ENCODE measurements around the gene KRABD2.
"Not testable (repeated sequence)": the region's sequence is repeated elsewhere in the genome, so short reads cannot be mapped to it uniquely, and the experiment has no call there.

KRABD2 gene

DNA sequence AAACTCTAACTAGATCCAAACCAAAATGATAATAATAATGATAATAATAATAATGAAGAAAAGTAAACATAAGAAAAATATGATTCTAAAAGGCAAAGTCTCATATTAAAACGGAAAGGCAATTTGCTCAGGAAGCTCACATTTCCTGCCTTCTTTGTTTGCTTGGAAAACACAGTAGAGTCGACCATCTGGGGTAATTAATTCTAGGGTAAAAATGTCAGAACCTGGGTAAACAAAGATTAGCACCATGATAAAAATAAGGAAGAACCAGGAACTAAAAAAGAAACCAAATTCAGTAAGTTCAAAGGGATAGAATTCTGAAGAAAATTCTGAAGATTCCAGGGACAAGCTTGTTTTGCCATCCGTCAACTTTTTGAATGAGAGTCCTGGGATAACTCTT is 16.2 kb downstream of the KRABD2 start:
- H3K4me3 ChIP-seq, result no peak overlapping the region
- intact Hi-C loops (cut with DNase I; ENCODE audit: low total_unique reads), result no loop called here
- no peak overlapping the region for H3K27ac ChIP-seq
- TF ChIP-seq, protein P1, sequence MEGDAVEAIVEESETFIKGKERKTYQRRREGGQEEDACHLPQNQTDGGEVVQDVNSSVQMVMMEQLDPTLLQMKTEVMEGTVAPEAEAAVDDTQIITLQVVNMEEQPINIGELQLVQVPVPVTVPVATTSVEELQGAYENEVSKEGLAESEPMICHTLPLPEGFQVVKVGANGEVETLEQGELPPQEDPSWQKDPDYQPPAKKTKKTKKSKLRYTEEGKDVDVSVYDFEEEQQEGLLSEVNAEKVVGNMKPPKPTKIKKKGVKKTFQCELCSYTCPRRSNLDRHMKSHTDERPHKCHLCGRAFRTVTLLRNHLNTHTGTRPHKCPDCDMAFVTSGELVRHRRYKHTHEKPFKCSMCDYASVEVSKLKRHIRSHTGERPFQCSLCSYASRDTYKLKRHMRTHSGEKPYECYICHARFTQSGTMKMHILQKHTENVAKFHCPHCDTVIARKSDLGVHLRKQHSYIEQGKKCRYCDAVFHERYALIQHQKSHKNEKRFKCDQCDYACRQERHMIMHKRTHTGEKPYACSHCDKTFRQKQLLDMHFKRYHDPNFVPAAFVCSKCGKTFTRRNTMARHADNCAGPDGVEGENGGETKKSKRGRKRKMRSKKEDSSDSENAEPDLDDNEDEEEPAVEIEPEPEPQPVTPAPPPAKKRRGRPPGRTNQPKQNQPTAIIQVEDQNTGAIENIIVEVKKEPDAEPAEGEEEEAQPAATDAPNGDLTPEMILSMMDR (IDR thresholded peaks at IDR 0.05), result no peak
- H3K4me1 ChIP-seq, result no peaks in the 10 kb centered on the region
- peaks cover 0 to 8% (median 0%) of the 10 kb centered on the region in 3 donors for H3K36me3 ChIP-seq
- H3K27me3 ChIP-seq, result no peaks in the 10 kb centered on the region
- DNase-seq, result no peak
- no peaks in the 10 kb centered on the region for H3K9me3 ChIP-seq

DNA sequence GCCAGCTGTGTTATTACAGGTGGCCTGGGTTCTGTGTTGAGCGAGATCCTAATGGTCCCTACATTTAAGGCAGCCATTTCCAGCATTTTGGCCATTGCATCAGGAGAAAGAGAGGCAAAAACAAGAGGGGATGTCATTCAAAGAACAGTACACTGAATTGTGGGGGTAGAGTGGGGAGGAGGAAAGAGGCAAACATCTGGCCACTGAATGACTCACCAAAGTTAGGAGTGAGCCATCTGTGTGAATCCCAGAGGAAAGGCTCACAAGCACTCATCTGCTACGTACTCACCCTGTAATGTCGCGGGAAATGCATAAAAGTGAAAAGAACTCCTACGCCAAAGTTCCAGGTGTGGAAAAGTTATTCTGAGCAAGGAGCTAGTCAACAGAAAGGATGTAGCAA is 16.7 kb downstream of the KRABD2 start:
- Histone ChIP-seq H3K27ac (no peak overlapping the region), H3K27me3 (no peaks in the 10 kb centered on the region), H3K4me1 (no peaks in the 10 kb centered on the region), H3K4me3 (no peak overlapping the region), H3K9me3 (no peaks in the 10 kb centered on the region), H3K36me3 (peaks cover 0 to 6% (median 0%) of the 10 kb centered on the region in 3 donors)
- TF ChIP-seq, protein P1 (IDR thresholded peaks at IDR 0.05), result no peak
- intact Hi-C loops (cut with DNase I; ENCODE audit: low total_unique reads), result no loop called here
- DNase-seq, result no peak

DNA sequence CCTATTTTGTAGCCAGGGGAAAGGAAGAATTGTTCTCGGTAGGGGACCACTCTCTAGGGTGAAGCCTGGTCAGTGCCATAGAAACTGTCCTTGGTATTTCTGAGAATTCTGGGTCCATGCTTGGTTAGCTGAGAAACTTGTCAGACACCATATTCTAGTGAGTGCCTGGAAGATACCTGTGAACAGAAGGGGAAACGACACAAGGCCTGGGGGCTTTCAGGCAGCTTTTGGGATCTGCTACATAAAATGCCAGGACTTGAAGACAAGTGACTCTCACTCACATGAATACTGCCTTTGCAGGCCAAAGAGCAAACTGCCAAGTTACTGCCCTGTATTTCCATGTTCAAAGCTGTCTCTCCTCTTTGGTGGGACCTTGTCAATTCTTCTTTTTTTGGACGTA is 18.6 kb downstream of the KRABD2 start:
- intact Hi-C loops (cut with DNase I; ENCODE audit: low total_unique reads), result no loop called here
- Histone ChIP-seq H3K27me3 (no peaks in the 10 kb centered on the region), H3K27ac (no peak overlapping the region), H3K9me3 (no peaks in the 10 kb centered on the region), H3K4me1 (no peaks in the 10 kb centered on the region), H3K36me3 (no peaks in the 10 kb centered on the region), H3K4me3 (no peak overlapping the region)
- TF ChIP-seq, protein P1 (IDR thresholded peaks at IDR 0.05), result no peak
- DNase-seq, result no peak

DNA sequence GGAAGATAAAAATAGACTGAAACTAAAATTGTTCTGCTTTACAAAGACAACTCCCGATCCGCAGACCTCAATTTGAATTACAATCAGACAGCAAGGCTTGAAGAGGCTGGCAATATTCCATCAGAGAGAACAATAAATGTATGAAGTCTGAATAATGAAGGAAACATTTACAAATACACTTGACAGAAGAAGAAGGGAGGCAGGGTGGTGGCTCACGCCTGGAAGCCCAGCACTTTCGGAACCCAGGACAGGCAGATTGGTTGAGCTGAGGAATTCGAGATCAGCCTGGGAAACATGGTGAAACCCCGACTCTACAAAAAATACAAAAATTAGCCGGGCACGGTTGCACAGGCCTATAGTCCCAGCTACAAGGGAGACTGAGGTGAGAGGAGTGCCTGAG is 22.3 kb downstream of the KRABD2 start:
- no peaks in the 10 kb centered on the region for H3K36me3 ChIP-seq
- H3K4me3 ChIP-seq, result no peak overlapping the region
- no peak for DNase-seq
- no peaks in the 10 kb centered on the region for H3K9me3 ChIP-seq
- intact Hi-C loops (cut with DNase I; ENCODE audit: low total_unique reads), result no loop called here
- peaks cover 0 to 3% of the 10 kb centered on the region in 2 donors for H3K27me3 ChIP-seq
- H3K4me1 ChIP-seq, result no peaks in the 10 kb centered on the region
- TF ChIP-seq, protein P1 (IDR thresholded peaks at IDR 0.05), result no peak
- no peak overlapping the region for H3K27ac ChIP-seq

DNA sequence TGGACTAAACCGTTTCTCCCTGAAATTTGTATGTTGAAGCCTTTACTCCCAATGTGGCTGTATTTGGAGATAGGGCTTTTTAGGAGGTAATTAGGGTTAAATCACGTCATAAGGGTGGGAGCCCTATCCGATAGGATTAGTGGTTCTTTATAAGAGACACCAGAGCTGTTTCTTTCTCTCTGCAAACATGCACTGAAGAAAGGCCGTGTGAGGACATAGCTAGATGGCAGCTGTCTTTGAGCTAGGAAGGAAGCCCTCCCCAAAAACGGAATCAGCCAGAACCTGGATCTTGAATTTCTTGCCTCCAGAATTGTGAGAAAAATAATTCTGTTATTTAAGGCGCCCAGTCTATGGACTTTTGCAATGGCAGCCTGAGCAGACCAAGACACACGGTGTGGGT is 22.8 kb downstream of the KRABD2 start:
- Histone ChIP-seq H3K27ac (no peak overlapping the region), H3K36me3 (no peaks in the 10 kb centered on the region), H3K4me1 (no peaks in the 10 kb centered on the region), H3K9me3 (no peaks in the 10 kb centered on the region), H3K27me3 (peaks cover 0 to 3% of the 10 kb centered on the region in 2 donors), H3K4me3 (no peak overlapping the region)
- TF ChIP-seq, protein P1 (IDR thresholded peaks at IDR 0.05), result no peak
- DNase-seq, result no peak
- intact Hi-C loops (cut with DNase I; ENCODE audit: low total_unique reads), result no loop called here

DNA sequence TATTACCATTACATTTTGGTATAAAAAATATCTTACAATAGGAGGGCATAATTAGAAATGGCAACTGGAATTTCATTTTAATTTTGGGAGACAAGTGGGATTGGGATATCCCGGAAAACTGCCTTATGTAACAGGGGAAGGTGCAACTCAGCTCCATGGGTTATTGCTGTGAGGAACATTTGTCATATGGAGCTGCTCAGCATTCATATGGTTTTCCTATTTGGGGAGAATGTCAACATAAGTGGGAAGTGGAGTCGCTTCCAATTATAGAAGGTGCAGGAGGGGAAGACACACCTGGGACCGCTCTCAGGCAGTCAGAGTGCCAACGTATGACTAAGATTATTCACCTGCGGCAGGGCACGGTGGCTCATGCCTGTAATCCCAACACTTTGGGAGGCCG is 26.2 kb downstream of the KRABD2 start:
- Histone ChIP-seq H3K9me3 (no peaks in the 10 kb centered on the region), H3K27ac (no peak overlapping the region), H3K27me3 (peaks cover 0 to 27% of the 10 kb centered on the region in 2 donors), H3K4me1 (peaks cover 0 to 4% (median 0%) of the 10 kb centered on the region in 4 donors), H3K36me3 (no peaks in the 10 kb centered on the region), H3K4me3 (no peak overlapping the region)
- DNase-seq, result no peak
- TF ChIP-seq, protein P1 (IDR thresholded peaks at IDR 0.05), result no peak
- intact Hi-C loops (cut with DNase I; ENCODE audit: low total_unique reads), result no loop called here

DNA sequence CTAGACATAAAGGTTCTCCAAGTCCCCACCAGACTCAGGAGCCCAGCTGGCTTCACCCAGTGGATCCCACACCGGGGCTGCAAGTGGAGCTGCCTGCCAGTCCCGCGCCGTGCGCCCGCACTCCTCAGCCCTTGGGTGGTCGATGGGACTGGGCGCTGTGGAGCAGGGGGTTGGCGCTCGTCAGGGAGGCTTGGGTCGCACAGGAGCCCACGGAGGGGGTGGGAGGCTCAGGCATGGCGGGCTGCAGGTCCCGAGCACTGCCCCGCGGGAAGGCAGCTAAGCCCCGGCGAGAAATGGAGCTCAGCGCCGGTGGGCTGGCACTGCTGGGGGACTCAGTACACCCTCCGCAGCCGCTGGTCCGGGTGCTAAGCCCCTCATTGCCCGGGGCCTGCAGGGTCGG is 29.5 kb downstream of the KRABD2 start:
- H3K27ac ChIP-seq; DNase-seq; H3K36me3 ChIP-seq; H3K9me3 ChIP-seq; H3K4me3 ChIP-seq; intact Hi-C loops (cut with DNase I; ENCODE audit: low total_unique reads); H3K4me1 ChIP-seq: not testable (repeated sequence)
- H3K27me3 ChIP-seq, result peaks cover 0 to 24% of the 10 kb centered on the region in 2 donors
